Ishikawa (cell line): ENCODE data around the gene CDH13.

Source experiments
- CEBPB ChIP-seq: IDR thresholded peaks from 2 replicates; pipeline ENCODE4 v1.6.1; 2012
- EGR1 ChIP-seq: IDR thresholded peaks from 2 replicates; pipeline ENCODE4 v1.6.1; 2012
- EP300 ChIP-seq: IDR thresholded peaks from 2 replicates; pipeline ENCODE4 v1.6.1; 2012; ENCODE audit warnings: borderline replicate concordance
- NFIC ChIP-seq: IDR thresholded peaks from 2 replicates; pipeline ENCODE4 v1.6.1; 2012
- RAD21 ChIP-seq: IDR thresholded peaks from 2 replicates; pipeline ENCODE4 v1.6.1; 2012; ENCODE audit warnings: low read depth
- TAF1 ChIP-seq: IDR thresholded peaks from 2 replicates; pipeline ENCODE4 v1.6.1; 2012; ENCODE audit warnings: low read depth, mild to moderate bottlenecking
- YY1 ChIP-seq: IDR thresholded peaks from 2 replicates; pipeline ENCODE4 v1.6.1; 2012; ENCODE audit warnings: low read depth
- ZBTB7A ChIP-seq: IDR thresholded peaks from 2 replicates; pipeline ENCODE4 v1.6.1; 2012; ENCODE audit warnings: low read depth
- TF ChIP-seq, protein P1 (sequence below): IDR thresholded peaks from 2 replicates; pipeline ENCODE4 v1.6.1; 2012
- TF ChIP-seq, protein P2 (sequence below): IDR thresholded peaks from 2 replicates; pipeline ENCODE4 v1.6.1; 2012
- TF ChIP-seq, protein P3 (sequence below): IDR thresholded peaks from 2 replicates; pipeline ENCODE4 v1.6.1; 2012; ENCODE audit warnings: low read depth, mild to moderate bottlenecking

DNA sequence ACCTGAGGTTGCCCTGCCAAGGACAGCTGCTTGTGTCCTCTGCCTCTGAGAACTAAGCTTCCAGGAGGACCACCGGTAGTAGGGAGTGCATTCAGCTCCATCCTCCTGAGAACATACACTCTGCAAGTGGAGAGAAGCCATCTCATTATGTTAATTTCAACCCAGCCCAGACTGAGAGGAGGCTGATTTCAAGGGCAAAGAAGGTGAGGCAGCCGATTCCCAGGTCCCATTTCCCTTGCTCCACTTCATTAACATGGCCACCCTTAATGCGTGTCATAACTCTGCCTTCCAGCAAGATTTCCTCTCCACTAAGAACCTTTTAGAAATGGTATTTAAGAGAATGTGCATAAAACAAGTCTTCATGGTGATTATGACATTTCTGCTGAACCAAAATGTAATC lies 72.5 kb downstream of the CDH13 start:
- TF ChIP-seq, protein P1, sequence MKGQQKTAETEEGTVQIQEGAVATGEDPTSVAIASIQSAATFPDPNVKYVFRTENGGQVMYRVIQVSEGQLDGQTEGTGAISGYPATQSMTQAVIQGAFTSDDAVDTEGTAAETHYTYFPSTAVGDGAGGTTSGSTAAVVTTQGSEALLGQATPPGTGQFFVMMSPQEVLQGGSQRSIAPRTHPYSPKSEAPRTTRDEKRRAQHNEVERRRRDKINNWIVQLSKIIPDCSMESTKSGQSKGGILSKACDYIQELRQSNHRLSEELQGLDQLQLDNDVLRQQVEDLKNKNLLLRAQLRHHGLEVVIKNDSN: no peak
- no peak for TF ChIP-seq CEBPB
- no peak for TF ChIP-seq RAD21
- TF ChIP-seq EGR1: no peak
- TF ChIP-seq TAF1: no peak
- no peak for TF ChIP-seq EP300
- TF ChIP-seq, protein P2, sequence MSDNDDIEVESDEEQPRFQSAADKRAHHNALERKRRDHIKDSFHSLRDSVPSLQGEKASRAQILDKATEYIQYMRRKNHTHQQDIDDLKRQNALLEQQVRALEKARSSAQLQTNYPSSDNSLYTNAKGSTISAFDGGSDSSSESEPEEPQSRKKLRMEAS: no peak
- TF ChIP-seq YY1: no peak
- TF ChIP-seq NFIC: no peak
- no peak for TF ChIP-seq ZBTB7A
- TF ChIP-seq, protein P3, sequence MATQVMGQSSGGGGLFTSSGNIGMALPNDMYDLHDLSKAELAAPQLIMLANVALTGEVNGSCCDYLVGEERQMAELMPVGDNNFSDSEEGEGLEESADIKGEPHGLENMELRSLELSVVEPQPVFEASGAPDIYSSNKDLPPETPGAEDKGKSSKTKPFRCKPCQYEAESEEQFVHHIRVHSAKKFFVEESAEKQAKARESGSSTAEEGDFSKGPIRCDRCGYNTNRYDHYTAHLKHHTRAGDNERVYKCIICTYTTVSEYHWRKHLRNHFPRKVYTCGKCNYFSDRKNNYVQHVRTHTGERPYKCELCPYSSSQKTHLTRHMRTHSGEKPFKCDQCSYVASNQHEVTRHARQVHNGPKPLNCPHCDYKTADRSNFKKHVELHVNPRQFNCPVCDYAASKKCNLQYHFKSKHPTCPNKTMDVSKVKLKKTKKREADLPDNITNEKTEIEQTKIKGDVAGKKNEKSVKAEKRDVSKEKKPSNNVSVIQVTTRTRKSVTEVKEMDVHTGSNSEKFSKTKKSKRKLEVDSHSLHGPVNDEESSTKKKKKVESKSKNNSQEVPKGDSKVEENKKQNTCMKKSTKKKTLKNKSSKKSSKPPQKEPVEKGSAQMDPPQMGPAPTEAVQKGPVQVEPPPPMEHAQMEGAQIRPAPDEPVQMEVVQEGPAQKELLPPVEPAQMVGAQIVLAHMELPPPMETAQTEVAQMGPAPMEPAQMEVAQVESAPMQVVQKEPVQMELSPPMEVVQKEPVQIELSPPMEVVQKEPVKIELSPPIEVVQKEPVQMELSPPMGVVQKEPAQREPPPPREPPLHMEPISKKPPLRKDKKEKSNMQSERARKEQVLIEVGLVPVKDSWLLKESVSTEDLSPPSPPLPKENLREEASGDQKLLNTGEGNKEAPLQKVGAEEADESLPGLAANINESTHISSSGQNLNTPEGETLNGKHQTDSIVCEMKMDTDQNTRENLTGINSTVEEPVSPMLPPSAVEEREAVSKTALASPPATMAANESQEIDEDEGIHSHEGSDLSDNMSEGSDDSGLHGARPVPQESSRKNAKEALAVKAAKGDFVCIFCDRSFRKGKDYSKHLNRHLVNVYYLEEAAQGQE: no peak
